ENCODE measurements around the gene MKLN1.
A peak's percentile ranks its signal among the peaks of the same experiment; 100 is the strongest.

Gene MKLN1

DNA sequence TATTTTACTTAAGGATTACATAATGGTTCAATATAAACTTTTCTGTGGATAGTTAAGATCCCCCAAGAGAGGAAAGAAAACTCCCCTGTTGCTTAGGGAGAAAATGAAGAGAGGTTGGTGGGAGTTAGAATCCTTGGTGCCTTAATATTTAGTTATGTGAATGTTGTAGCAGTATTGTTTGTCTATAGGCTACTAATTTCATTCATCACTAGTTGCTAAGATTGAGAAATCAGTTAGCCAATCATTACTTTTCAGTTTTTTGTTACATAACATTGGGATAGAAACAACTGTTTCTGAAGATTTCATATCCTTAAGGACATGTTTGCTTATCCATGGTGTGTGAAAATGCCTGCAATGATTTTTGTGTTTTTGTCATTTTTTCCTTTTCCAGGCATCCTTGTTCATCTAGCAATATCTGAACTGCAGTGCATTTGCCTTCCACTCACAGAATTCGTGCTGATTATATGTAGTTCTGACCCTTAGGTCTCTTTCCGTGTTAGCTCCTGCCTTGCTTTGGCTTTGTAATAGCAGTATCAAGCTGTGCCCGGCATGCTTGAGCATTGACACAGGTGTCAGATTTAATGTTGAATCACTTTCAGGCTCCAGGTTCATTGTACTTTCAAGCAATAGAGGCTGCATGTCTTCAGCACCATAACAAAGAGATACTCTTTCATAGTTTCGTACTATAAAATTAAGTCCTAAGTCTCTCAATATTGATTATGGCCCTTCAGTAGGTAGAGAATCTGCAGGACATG is 143.8 kb downstream of the MKLN1 start:
- no peak for DNase-seq

DNA sequence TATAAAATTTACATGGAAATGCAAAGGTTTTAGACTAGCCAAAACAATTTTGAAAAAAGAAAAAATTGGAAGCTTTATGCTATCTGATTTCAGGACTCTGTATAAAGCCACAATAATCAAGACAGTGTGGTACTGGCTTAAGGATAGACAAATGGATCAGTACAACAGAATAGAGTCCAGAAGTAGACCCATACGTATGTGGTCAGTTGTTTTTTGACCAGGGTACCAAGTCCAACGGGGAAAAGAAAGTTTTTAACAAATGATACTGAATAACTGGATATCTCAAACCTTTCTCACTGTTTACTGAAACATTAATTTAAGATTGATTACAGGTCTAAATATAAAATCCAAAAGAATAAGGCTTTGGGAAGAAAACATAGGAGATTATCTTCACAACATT is 149.1 kb downstream of the MKLN1 start:
- no peak for DNase-seq

DNA sequence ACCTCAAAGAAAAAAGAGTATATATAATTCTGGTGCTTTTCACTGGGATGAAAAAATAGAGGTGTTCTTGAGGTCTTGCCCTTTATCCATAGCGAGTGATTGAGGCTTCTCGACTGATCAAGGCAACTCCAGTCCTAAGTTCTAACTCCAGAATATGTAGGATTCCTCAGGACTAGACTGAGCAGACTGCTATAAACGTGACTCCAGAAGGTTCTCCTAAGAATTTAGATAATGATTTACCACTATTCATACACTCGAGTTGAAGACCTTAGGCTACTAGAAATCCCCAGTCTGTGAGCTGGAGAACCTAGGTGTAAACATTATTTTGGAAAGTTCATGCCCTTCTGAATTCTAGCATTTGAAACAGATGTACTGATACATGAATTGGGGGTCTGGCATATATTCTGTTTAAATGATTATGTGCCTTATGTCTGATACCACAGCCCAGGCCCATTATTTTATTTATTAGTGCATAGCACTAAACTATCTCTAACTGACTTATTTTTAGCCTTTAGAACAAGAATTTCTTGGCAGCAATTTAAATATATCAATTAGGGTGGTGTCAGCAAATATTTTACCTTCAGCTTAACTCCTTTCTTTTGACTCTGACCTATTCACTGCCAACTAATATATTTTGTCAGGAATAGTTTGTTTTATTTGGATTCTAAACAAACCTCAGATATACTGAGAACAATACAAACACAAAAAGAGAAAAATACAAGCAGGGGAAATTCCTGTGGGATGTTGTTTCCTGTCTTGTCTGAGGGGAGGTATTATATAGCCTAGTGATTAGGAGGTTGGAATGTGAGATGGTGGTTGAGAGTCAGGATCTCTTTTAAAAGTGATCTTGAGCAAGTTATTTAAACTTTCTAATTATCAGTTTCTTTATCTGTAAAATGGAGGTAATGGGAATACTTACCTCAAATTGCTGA is 153.0 kb downstream of the MKLN1 start:
- peak; percentile 58 for DNase-seq

DNA sequence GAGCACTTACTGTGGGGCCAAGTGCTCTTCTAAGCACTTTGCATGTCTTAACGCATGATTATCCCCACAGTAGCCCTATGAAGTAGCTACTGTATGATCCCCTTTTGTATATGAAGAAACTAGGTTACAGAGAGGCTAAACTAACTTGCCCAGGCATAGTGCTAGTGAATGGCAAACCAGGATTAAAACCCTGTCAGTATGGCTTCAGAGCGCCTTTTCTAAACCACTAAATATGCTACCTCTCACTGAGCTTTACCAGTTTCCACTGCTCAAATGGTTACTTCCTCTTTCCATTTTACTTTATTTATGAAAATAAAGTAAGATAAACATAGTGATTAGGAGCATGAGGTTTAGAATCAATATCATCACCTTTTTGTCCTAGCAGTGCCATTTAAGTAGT is 155.1 kb downstream of the MKLN1 start:
- DNase-seq, result no peak

DNA sequence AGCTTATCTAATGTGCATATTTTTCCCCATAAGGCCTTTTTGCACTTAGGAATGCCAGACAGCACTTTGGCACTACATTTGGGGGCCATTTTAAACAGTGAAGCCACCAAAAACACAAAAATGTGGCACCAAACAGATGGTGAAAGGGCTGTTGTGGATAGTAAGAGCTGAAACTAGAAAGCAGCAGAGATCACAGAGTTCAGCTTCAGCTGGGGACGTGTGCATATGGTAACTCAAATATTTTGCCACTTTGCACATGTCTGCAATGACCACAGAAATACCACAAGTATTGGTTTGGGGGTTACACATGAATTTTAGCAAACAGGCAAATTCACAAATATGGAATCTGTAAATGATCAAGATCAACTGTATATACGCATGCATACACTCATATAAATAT is 155.9 kb downstream of the MKLN1 start:
- DNase-seq, result peak; percentile 43

DNA sequence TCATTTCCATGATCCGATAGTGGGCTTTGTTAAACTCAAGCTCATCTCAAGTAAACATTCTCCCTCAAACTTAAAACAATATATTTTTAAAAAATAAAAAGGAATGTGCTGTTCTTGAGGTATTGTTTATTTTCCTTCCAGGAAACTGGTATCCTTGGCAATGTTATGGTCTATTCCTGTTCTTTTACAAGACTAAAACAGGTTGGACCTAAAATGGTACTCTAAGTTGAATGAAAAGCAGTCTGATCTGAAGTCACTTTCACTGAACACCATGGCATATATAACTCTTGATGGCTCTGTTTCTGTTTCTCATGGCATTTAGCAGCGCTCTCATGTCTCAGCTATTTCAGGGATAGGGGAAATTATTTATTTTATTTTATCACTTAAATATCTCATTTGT is 158.7 kb downstream of the MKLN1 start:
- no peak for DNase-seq

DNA sequence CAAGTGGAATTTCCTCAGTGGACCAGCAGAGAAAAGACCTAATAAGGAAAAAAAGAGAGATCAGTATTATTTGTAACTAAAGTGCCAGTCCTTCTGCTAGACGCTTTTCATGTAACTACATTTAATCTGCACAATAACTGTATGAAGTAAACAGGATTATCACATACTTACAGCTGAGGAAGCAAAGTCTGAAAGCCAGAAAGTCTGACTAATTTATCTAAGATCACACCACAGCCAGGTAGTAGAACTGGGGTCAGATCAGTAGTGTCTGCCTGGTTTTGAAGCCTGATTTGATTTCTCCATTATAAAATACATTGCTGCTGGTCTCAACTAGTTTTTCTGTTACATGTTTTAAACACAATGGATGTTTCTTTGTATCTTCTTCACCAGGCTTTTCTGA is 159.5 kb downstream of the MKLN1 start:
- no peak for DNase-seq

DNA sequence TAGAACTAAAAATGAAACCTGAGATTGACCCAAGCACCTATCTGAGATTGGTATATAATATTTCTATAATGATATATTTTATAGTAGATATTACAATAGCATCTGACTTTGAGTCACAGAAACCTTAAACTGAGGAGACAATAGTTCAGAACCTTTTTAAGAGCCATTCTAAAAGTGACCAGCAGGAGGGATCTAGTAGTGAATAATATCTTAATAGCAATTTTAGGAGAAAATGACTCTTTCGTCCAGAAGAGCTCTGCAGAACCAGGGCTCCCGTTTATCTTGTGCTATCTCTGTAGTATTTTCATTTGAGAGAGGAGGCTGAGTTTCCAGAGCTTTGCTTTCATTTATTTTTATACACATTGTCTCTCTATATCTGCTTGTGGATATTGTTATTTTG is 160.7 kb downstream of the MKLN1 start:
- no peak for DNase-seq

DNA sequence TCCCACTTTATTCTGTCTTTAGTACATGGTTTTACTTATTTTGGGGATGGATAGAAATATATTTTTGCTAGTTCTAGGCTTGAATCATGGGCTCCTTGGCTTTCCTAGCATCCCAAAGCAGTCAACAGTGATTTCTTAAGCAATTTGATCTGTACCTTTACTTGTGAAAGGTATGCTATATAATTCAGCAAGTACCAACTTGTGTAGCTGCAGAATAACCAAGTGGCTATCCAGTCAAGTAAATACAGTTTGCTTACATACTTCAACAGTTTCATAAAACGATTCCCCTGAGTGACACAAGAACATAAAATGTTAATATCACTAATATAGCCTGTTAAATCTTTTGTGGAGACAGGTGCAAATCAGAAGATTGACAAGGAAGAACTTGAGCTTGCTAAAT is 161.5 kb downstream of the MKLN1 start:
- no peak for DNase-seq

DNA sequence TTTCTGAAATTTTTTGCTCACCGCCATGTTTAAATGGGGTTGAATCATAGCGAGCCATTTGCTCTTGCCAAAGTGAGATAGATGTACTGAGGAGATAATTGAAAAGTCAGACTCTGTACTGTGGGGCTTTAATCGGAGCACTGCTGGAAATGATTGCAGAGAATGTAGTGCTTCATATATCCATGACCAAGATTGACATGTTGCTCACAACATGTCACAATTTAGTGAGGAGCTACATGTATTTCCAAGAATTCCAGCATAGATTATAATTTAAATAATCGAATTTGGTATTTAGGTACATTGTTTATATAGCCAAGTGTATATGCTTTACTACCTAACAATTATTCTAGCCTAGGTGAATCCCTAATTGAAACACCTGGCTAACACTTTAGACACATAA is 162.2 kb downstream of the MKLN1 start:
- DNase-seq, result no peak

DNA sequence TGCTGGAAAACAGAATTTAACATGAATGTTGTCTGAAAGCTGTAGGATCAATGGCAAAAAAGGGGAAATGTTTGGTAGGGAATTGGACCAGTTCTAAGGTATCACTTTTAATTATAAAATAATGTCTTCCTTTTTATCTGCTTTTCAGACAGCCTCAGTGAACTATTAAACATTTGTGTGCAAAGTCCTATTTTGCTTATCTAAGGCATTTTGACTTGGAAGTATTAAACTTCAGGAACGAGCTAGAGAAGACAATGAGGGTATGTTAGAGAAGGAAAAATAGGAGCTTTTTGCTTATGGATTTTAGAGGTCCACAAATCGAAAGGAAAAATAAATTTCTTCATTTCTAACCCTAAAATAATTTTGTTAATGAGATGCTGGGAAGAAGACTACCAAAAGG is 165.4 kb downstream of the MKLN1 start:
- DNase-seq, result no peak

DNA sequence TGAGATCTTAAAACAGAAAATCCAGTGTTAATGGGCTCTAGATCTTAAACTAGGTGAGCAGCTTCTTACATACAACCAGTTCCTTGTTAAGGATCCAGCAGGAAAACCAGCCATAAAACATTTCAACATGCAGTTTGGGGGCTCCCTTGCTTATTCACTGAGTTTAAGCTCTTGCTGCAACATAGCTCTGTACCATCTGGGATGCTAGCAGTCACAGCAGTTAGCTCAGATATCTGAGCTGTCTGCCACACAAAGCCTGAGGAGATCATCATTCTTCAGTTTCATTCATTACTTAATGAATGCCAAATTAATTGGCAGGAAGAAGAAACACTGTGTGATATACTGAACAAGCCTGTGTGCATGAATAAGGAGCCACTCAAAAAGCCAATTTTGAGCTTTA is 165.9 kb downstream of the MKLN1 start:
- no peak for DNase-seq

DNA sequence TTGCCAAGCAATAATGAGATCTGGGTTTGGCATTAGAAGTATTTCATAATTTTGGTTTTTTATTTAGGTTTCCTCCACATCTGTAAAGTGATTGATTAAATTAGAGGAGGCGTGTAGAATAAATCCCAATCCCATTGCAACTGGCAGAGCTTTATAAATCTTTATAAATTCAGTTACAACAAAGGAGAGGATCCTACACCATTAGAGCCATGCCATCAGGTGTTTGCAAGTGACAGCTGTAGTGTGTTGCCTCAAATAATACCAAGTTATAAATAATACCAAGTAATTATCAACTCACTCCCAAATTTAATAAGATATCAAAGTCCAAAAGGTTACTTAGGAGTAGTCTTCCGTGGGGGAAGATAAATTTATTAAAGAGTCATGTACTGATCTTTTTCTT is 166.5 kb downstream of the MKLN1 start:
- DNase-seq, result no peak

DNA sequence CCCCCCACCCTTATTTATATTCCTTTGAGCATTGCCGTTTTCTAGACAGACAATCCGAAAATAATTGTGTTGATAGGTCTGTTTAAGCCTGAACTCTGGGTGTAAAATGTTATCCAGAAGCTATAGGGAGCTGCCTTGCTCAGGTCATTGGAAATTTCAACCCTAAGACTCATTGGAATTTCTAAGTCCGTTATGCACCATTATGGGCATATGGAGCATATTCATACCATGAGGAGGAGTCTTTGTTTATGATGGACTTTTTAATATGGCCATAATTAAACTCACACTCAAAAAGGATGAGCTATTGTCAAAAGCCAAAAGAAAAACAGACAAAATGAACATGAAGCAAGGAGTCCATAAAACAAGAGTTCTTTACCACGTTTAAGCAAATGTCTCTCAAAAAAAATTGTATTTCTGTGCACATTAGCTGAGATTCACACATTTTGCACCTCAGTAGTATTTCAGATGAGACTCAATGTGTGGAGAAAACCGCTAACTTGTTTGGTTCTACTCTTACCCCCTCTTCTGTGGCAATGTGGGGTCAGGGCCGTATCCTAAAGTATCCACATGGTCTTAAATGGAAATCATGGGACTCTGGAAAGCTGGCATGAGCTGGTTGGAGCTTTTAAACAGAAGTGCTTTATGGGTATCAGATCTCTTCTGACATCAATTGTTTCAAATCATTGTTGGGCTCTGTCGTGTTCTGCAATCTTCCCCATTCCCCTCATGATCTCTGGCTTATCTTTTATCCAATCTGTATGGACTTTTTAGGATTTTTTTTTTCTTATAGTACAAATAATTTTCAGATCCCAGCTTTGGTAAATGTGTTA is 168.2 kb downstream of the MKLN1 start:
- DNase-seq, result no peak

DNA sequence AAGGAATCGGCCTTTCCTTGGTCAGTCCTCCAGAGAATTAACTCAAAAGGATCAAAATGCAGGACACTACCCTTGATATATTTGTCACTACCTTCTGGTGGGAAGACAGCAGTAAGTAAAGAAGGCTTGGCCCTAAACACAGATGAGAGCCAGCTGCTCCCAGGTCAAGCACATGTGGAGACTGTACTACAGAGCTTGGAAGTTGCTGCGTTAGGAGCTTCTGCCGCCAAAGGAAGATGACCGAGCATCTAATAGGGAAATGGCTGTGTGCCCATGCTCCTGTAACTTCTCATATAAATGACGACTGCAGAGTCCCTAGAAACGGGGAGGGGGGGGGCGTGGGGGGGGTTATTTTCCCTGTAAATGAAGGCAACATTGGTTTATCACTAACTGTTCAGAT is 169.8 kb downstream of the MKLN1 start:
- no peak for DNase-seq

DNA sequence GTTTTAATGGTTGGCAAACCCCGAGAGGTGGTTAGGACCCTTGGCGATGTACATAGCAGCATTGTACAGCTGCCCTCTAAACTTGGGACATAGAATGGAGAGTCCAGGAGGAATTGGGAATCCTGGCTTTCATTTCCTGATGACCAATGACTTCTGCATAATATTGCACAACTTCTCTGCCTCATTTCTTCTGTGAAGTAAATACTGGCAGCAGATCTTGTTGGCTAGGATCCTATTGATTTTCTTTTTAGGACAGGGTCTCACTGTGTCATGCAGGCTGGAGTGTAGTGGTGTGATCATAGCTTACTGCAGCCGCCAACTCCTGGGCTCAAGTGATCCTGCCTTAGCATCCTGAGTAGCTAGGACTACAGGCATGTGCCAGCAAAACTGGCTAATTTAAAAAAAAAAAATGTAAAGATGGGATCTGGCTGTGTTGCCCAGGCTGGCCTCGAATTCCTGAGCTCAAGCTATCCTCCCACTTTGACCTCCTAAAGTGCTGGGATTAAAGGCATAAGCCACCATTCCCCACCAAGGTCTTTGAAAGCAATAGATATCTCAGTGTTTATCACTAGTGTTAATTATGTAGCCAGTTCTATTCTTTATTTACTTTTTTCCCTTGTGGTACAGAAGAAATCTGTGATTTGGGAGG is 170.7 kb downstream of the MKLN1 start:
- DNase-seq, result no peak

DNA sequence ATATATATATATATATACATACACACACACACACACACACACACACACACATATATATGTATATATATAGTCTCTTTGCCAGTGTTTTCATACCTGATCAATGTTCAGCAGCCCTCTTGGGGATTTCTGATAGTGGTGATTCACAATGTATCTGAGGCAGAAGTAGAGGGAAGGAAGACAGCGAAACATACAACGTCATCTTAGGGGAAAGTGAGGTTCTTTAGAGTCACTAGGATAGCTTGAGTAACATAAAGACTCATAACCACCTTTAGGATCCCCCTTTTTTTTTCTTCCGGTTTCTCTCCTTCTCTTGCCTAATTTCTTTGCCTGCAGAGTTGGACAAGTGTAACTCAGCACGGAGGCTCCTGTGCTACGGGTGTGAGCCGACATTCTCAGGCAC is 172.1 kb downstream of the MKLN1 start:
- no peak for DNase-seq

DNA sequence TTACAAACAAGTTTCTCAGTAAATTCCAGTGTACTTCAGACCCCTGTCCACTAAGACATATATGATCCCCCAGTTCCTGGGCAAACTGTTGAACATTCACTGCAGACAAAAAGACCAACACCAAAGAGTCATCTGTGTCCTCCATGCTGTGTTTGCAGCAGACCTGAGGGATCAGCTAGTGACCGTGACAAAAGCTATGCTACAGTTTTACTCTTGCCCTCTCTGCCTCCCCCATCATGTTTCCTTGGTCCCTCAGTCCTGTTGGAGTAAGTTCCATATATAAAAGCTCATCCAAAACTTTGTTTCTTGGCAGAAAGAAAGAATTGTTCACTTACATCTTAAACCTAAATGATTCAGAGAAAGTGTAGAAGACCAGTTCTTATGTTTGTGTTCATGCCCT is 172.7 kb downstream of the MKLN1 start:
- DNase-seq, result no peak

DNA sequence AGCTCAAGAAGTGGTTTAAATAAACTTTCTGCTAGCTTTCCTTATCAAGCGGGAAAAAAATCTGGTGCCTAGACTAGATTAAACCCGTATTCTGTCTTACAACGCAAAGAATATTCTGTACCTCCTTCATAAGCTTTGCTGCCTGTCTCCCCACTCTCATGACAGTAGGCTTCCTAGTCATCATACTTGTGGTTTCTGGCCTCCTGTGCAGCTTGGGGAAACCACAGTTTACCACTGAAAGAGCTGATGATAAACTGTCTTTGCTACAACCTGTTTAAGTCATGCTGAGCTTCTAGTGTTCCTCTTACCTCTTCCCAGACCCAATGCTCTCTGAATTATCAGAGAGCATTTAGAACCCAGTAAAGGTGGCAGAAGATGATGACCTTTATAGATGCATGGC is 173.7 kb downstream of the MKLN1 start:
- peak; percentile 80 for DNase-seq

DNA sequence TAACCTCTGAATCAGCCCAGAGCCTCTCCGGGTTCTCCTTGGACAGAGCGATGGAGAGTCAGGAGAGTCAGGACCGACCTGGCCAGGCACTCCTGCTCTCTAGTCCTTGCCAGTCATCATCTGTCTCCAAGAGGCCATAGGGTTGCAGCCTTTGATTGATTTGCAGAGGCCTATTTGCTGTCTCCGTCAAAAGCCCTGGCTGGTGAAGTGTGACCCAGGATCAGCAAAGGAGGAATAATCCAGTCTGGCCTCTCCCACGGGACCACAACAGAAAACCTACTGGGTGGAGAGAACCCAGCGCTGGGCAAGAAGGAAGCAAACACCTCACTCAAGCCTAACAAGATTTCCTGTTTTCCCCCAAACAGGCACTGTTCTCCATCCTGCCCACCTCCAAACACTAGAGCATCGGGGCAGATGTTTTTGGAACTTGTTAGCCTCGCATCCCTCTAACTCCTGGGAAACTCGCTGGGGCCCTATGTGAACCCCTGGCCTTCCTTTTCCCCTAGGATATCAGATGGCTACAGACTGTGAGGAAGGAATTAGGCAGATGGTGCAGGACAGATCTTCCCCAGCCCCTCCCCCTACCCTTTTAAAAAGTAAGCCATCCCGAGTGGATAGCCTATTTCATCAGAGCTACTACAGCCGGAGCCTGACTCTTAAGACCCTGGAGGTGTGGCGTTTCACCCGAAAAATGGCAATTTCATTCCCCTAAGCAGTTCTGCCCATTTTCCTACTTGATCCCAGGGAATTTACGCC is 174.4 kb downstream of the MKLN1 start:
- DNase-seq, result no peak

DNA sequence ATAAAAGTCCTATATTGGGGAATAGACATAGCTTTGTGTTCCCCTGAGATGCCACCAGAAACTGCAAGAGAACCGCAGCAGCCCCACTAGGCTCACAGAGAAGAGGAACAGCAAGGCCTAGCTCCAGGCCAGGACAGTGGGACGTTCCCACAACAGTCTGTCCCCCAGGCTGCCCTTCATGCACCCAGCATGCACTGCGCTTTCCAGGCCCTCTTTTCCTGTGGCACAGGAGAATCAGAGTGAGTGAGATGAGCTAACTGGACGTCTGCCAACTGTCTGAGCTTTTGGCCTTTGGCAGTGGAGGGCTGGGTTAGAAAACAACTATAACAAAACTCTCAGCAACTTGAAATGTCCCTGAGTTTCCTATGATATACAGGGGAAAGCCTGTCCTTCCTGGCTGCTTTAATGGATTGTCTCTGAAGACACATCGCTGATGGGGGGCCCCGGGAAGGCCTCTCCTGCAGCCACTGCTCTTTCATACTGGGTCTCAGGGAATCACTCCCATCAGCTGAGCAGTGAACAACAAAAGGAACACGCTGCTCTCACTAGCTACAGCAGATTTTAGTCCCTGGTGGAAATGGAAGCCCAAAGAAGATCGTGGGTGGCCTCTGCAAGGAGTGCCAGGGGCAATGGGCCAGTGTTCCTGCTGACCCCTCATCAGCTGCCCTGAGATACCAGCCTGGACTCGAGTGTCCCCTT is 175.3 kb downstream of the MKLN1 start:
- DNase-seq, result peak; percentile 58

Measured in fibroblast of upper back skin (primary cell).